GM19455 (cell line): ENCODE measurements around the gene GGCX.
"Not testable (repeated sequence)": the region's sequence is repeated elsewhere in the genome, so short reads cannot be mapped to it uniquely, and the experiment has no call there.

ENCODE experiments used
- ATAC-seq: cut with Tn5 transposase; IDR thresholded peaks from one replicate; pipeline ENCODE4 v1.9.1; 2021; ENCODE audit not compliant: unreplicated experiment

Gene GGCX

GRCh38 chr2:85594715-85595300 lies 33.5 kb upstream of the GGCX start:
- ATAC-seq = no peak

GRCh38 chr2:85593023-85593422 lies 31.7 kb upstream of the GGCX start:
- ATAC-seq = no peak

- not testable (repeated sequence) for ATAC-seq
Observed at GRCh38 chr2:85592299-85592698, 31.0 kb upstream of the GGCX start.

- no peak for ATAC-seq
Observed at GRCh38 chr2:85591563-85591962, 30.3 kb upstream of the GGCX start.

- no peak for ATAC-seq
Observed at GRCh38 chr2:85590950-85591349, 29.7 kb upstream of the GGCX start.

GRCh38 chr2:85589982-85590791 lies 28.9 kb upstream of the GGCX start:
- ATAC-seq = no peak

GRCh38 chr2:85589181-85589580 lies 27.9 kb upstream of the GGCX start:
- no peak for ATAC-seq

- no peak for ATAC-seq
Observed at GRCh38 chr2:85588645-85589044, 27.4 kb upstream of the GGCX start.

GRCh38 chr2:85588236-85588635 lies 26.9 kb upstream of the GGCX start:
- no peak for ATAC-seq

GRCh38 chr2:85585781-85586105 lies 24.4 kb upstream of the GGCX start:
- ATAC-seq = no peak

GRCh38 chr2:85584857-85585780 lies 23.8 kb upstream of the GGCX start:
- ATAC-seq = peak; percentile 32

- peak; percentile 72 for ATAC-seq
Observed at GRCh38 chr2:85584354-85584856, 23.1 kb upstream of the GGCX start, which contains the start of gene VAMP5. Gene VAMP5, plus strand, starts transcription at chr2:85584431. Its CDS starts 60 bp downstream, at chr2:85584491.

GRCh38 chr2:85583667-85584353 lies 22.5 kb upstream of the GGCX start:
- ATAC-seq = peak; percentile 20

GRCh38 chr2:85582492-85582891 lies 21.2 kb upstream of the GGCX start:
- ATAC-seq = no peak

- no peak for ATAC-seq
Observed at GRCh38 chr2:85580206-85580605, 18.9 kb upstream of the GGCX start.

GRCh38 chr2:85579266-85579935 lies 18.1 kb upstream of the GGCX start:
- ATAC-seq = no peak

- peak; percentile 29 for ATAC-seq
Observed at GRCh38 chr2:85578243-85579180, 17.2 kb upstream of the GGCX start.

- ATAC-seq = peak; percentile 54
Observed at GRCh38 chr2:85577386-85578242, 16.3 kb upstream of the GGCX start, which contains the start of gene VAMP8. Gene VAMP8, plus strand, starts transcription at chr2:85577586. Its CDS starts 61 bp downstream, at chr2:85577647.
